HepG2 (cell line): Measurements from ENCODE around the gene PGA5. TPM values are rescaled to one million over a fixed set of nuclear protein-coding genes. Genes with fewer than 3 reads are reported as not detected.

Source experiments
- ARID2 ChIP-seq: sonication (generic); formaldehyde crosslinking; IDR thresholded peaks from 2 replicates; pipeline ENCODE4 v1.8.1; 2022; ENCODE audit warnings: mild to moderate bottlenecking, missing genetic modification reagents, borderline replicate concordance
- CREBL2 ChIP-seq: sonication (generic); formaldehyde crosslinking; IDR thresholded peaks from 2 replicates; pipeline ENCODE4 v1.8.1; 2023; ENCODE audit warnings: missing genetic modification reagents, mild to moderate bottlenecking, borderline replicate concordance
- ELF1 ChIP-seq: sonication (generic); formaldehyde crosslinking; IDR thresholded peaks from 2 replicates; pipeline ENCODE4 v1.4.0; 2020; ENCODE audit warnings: missing genetic modification reagents
- FOSL2 ChIP-seq: sonication (generic); formaldehyde crosslinking; IDR thresholded peaks from 2 replicates; pipeline ENCODE4 v1.4.0; 2020; ENCODE audit warnings: missing genetic modification reagents
- HBP1 ChIP-seq: IDR thresholded peaks from 2 replicates; pipeline ENCODE4 v1.6.1; 2016; ENCODE audit warnings: low read depth, control low read depth
- ISL2 ChIP-seq: sonication (generic); formaldehyde crosslinking; IDR thresholded peaks from 2 replicates; pipeline ENCODE4 v1.5.0; 2020; ENCODE audit warnings: missing genetic modification reagents
- KDM3A ChIP-seq: IDR thresholded peaks from 2 replicates; pipeline ENCODE4 v1.6.1; 2018; ENCODE audit warnings: low read depth, missing compliant biosample characterization
- MAFG ChIP-seq: sonication (generic); formaldehyde crosslinking; IDR thresholded peaks from 2 replicates; pipeline ENCODE4 v1.5.1; 2020; ENCODE audit warnings: mild to moderate bottlenecking, missing genetic modification reagents
- MATR3 ChIP-seq: sonication (generic); formaldehyde crosslinking; IDR thresholded peaks from 2 replicates; pipeline ENCODE4 v1.4.0; 2020; ENCODE audit warnings: missing genetic modification reagents
- MEF2D ChIP-seq: sonication (generic); formaldehyde crosslinking; IDR thresholded peaks from 2 replicates; pipeline ENCODE4 v1.5.1; 2020; ENCODE audit warnings: mild to moderate bottlenecking, missing genetic modification reagents
- NKX3-1 ChIP-seq: sonication (generic); formaldehyde crosslinking; IDR thresholded peaks from 2 replicates; pipeline ENCODE4 v1.5.0; 2020; ENCODE audit warnings: missing genetic modification reagents
- RBFOX2 ChIP-seq: fragments of 200-400 bp; formaldehyde crosslinking; IDR thresholded peaks from 2 replicates; pipeline ENCODE4 v1.6.1; 2017; ENCODE audit warnings: low read depth, mild to moderate bottlenecking, low read length
- REL ChIP-seq: sonication (generic); formaldehyde crosslinking; conservative IDR thresholded peaks from 2 replicates; pipeline ENCODE4 v1.8.0; 2022; ENCODE audit warnings: mild to moderate bottlenecking, missing genetic modification reagents, moderate library complexity
- TEAD2 ChIP-seq: sonication (generic); formaldehyde crosslinking; IDR thresholded peaks from 2 replicates; pipeline ENCODE4 v1.9.0; 2021; ENCODE audit warnings: missing genetic modification reagents
- ZBTB39 ChIP-seq: sonication (generic); formaldehyde crosslinking; IDR thresholded peaks from 2 replicates; pipeline ENCODE4 v1.5.0; 2020; ENCODE audit warnings: missing genetic modification reagents
- ZFP62 ChIP-seq: sonication (generic); formaldehyde crosslinking; IDR thresholded peaks from 2 replicates; pipeline ENCODE4 v1.4.0; 2020; ENCODE audit warnings: missing genetic modification reagents
- ZNF101 ChIP-seq: sonication (generic); formaldehyde crosslinking; IDR thresholded peaks from 2 replicates; pipeline ENCODE4 v1.4.0; 2020; ENCODE audit warnings: mild to moderate bottlenecking, low read depth, missing genetic modification reagents, borderline replicate concordance
- ZNF205 ChIP-seq: IDR thresholded peaks from 2 replicates; pipeline ENCODE4 v1.6.1; 2018; ENCODE audit warnings: missing biosample characterization, missing genetic modification reagents
- ZNF234 ChIP-seq: sonication (generic); formaldehyde crosslinking; conservative IDR thresholded peaks from 2 replicates; pipeline ENCODE4 v1.5.1; 2020; ENCODE audit warnings: mild to moderate bottlenecking, missing genetic modification reagents
- ZNF512B ChIP-seq: sonication (generic); formaldehyde crosslinking; IDR thresholded peaks from 2 replicates; pipeline ENCODE4 v1.5.1; 2020; ENCODE audit warnings: missing genetic modification reagents, mild to moderate bottlenecking, borderline replicate concordance
- ZNF546 ChIP-seq: sonication (generic); formaldehyde crosslinking; conservative IDR thresholded peaks from 2 replicates; pipeline ENCODE4 v1.8.1; 2023; ENCODE audit warnings: mild to moderate bottlenecking, missing genetic modification reagents
- ZNF746 ChIP-seq: sonication (generic); formaldehyde crosslinking; IDR thresholded peaks from 2 replicates; pipeline ENCODE4 v1.8.0; 2022; ENCODE audit warnings: mild to moderate bottlenecking, missing genetic modification reagents
- ZNF766 ChIP-seq: sonication (generic); formaldehyde crosslinking; IDR thresholded peaks from 2 replicates; pipeline ENCODE4 v1.5.0; 2020; ENCODE audit warnings: missing genetic modification reagents, borderline replicate concordance
- polyA plus RNA-seq, 8 experiments: library from polyadenylated mRNA; depleted of rRNA in 3 of 8; stranded (reverse) in 7 of 8; unstranded in 1 of 8; fragments of >200 nt; fragmentation: Illumina TruSeq in 4 of 8; extraction: Trizol in 4 of 8; gene quantifications; 2 replicates each; pipeline versions ENCODE4 v1.2.1 to v1.2.3, GENCODE V29; 2011 to 2016; ENCODE audit warnings: low read depth in 4 of 8, missing spikeins in 1 of 8, mixed read lengths in 1 of 8; ENCODE audit not compliant: insufficient read depth in 1 of 8
- total RNA-seq, 5 experiments: library from RNA; depleted of rRNA; stranded (reverse); fragments of >200 nt; fragmentation: Illumina TruSeq; extraction: Trizol; gene quantifications; 2 replicates each; pipeline ENCODE4 v1.2.3, GENCODE V29; 2016; ENCODE audit warnings: low read depth in 1 of 5

PGA5 gene
- total and polyA plus RNA-seq, 2 of the 13 experiments (the other 11 are each of a cell fraction or from before 2014, with no cell fraction given) = not detected

- peak; percentile 78; the same call in 1 of the 2 replicates for TF ChIP-seq ZNF546 (CRISPR knock-in tag)
- 0 out of 2 replicates have a peak, but pooled peaks have one; percentile 62 for TF ChIP-seq ZBTB39
- peak; percentile 72; the same call in 1 of the 2 replicates for TF ChIP-seq ARID2 (CRISPR knock-in tag)
- TF ChIP-seq ZNF234 = peak; percentile 74; the same call in 1 of the 2 replicates
- no peak for TF ChIP-seq ZNF101 (CRISPR knock-in tag)
- peak; percentile 60; the same call in 1 of the 2 replicates for TF ChIP-seq ZNF512B (CRISPR knock-in tag)
- TF ChIP-seq REL (CRISPR knock-in tag) = peak; percentile 83; the same call in 1 of the 2 replicates
- peak; percentile 37; the same call in 1 of the 2 replicates for TF ChIP-seq KDM3A (CRISPR knock-in tag)
- TF ChIP-seq CREBL2 (CRISPR knock-in tag) = no peak; the same call in 1 of the 2 replicates
- peak; percentile 96 for TF ChIP-seq RBFOX2
- TF ChIP-seq FOSL2 (CRISPR knock-in tag) = peak; percentile 15
- peak; percentile 9; the same call in 1 of the 2 replicates for TF ChIP-seq NKX3-1 (CRISPR knock-in tag)
- TF ChIP-seq ZFP62 (CRISPR knock-in tag) = no peak
- peak; percentile 16; the same call in 1 of the 2 replicates for TF ChIP-seq ELF1 (CRISPR knock-in tag)
- TF ChIP-seq HBP1 = no peak
- TF ChIP-seq MAFG (CRISPR knock-in tag) = no peak
- 0 out of 2 replicates have a peak, but pooled peaks have one; percentile 29 for TF ChIP-seq ZNF746 (CRISPR knock-in tag)
- no peak for TF ChIP-seq MATR3 (CRISPR knock-in tag)
- TF ChIP-seq TEAD2 (CRISPR knock-in tag) = no peak
- peak; percentile 78; the same call in 1 of the 2 replicates for TF ChIP-seq ISL2 (CRISPR knock-in tag)
- TF ChIP-seq ZNF766 = peak; percentile 15; the same call in 1 of the 2 replicates
- 0 out of 2 replicates have a peak, but pooled peaks have one; percentile 38 for TF ChIP-seq MEF2D (CRISPR knock-in tag)
- peak; percentile 65; the same call in 1 of the 2 replicates for TF ChIP-seq ZNF205 (CRISPR knock-in tag)
Measured at GRCh38 chr11:61294717-61295595, 54.0 kb downstream of the PGA5 start, which contains the start of gene VWCE (continued).
